ENCODE results near the gene NRXN2. TPM values are rescaled to one million over a fixed set of nuclear protein-coding genes. Genes with fewer than 3 reads are reported as not detected.

Gene NRXN2
- total and polyA plus RNA-seq, 3 experiments from 2014 or later = 0.55 to 0.75 TPM; not detected in 1

GRCh38 chr11:64723907-64724862, 1.2 kb upstream of the NRXN2 start:
- Mint-ChIP-seq H3K36me3 (peaks cover 0 to 26% (median 8%) of the 10 kb centered on the region in 3 donors), H3K27me3 (peaks cover 12 to 29% of the 10 kb centered on the region in 2 donors), H3K27ac (peak overlapping the region in 6 of 8 donors; percentile 42 to 90 (median 65)), H3K4me3 (peak overlapping the region; percentile 58 to 75 (median 74)), H3K9me3 (peaks cover 0 to 2% (median 0%) of the 10 kb centered on the region in 5 donors), H3K4me1 (peaks cover 8 to 20% (median 16%) of the 10 kb centered on the region in 3 donors)
- H3K4me3 ChIP-seq (ENCODE audit: low read length) = no peak overlapping the region
- peaks cover 6% of the 10 kb centered on the region for H3K4me1 ChIP-seq (ENCODE audit: insufficient read depth, low read length)
- no peaks in the 10 kb centered on the region for H3K9me3 ChIP-seq (ENCODE audit: low read length)
- peaks cover 5% of the 10 kb centered on the region for H3K36me3 ChIP-seq (ENCODE audit: insufficient read depth, low read length)
- H3K27me3 ChIP-seq (ENCODE audit: insufficient read depth, low read length, poor library complexity, severe bottlenecking) = peaks cover 6% of the 10 kb centered on the region
- DNase-seq = no peak
- CTCF ChIA-PET = interaction anchor here (1.4 kb wide), 1 partner anchor 20 kb away, joined by 3 read pairs; no protein-coding TSS in a partner anchor
- H3K27ac ChIP-seq (ENCODE audit: low read depth, low read length) = no peak overlapping the region
- POLR2A ChIA-PET = no interaction called here

- no peaks in the 10 kb centered on the region for H3K9me3 ChIP-seq (ENCODE audit: low read length)
- Mint-ChIP-seq H3K9me3 (no peaks in the 10 kb centered on the region), H3K36me3 (peaks cover 0 to 11% (median 0%) of the 10 kb centered on the region in 3 donors), H3K27me3 (peaks cover 20 to 46% of the 10 kb centered on the region in 2 donors), H3K4me3 (peak overlapping the region in 6 of 7 donors; percentile 50 to 70 (median 59)), H3K4me1 (peaks cover 8 to 20% (median 16%) of the 10 kb centered on the region in 3 donors), H3K27ac (peak overlapping the region in 3 of 8 donors; percentile 11 to 63 (median 47))
- H3K4me1 ChIP-seq (ENCODE audit: insufficient read depth, low read length) = peaks cover 6% of the 10 kb centered on the region
- POLR2A ChIA-PET = interaction anchor here (0.6 to 1.4 kb wide), 2 partner anchors 34 to 886 kb away, joined by 5 to 6 read pairs; no protein-coding TSS in a partner anchor
- H3K27ac ChIP-seq (ENCODE audit: low read depth, low read length) = no peak overlapping the region
- no peak overlapping the region for H3K4me3 ChIP-seq (ENCODE audit: low read length)
- H3K36me3 ChIP-seq (ENCODE audit: insufficient read depth, low read length) = no peaks in the 10 kb centered on the region
- DNase-seq = peak in 1 of 5 donors; percentile 45
- CTCF ChIA-PET = interaction anchor here (1.0 to 2.2 kb wide), 4 partner anchors 22 to 34 kb away, joined by 3 to 7 read pairs (median 3); partner anchors contain the start of gene RASGRP2
- H3K27me3 ChIP-seq (ENCODE audit: insufficient read depth, low read length, poor library complexity, severe bottlenecking) = peaks cover 12% of the 10 kb centered on the region
Measured at GRCh38 chr11:64722141-64723065, 594 bp downstream of the NRXN2 start.

GRCh38 chr11:64721359-64721699, 1.7 kb downstream of the NRXN2 start:
- Histone ChIP-seq H3K36me3 (ENCODE audit: insufficient read depth, low read length) (no peaks in the 10 kb centered on the region), H3K27me3 (ENCODE audit: insufficient read depth, low read length, poor library complexity, severe bottlenecking) (peaks cover 19% of the 10 kb centered on the region), H3K27ac (ENCODE audit: low read depth, low read length) (no peak overlapping the region), H3K9me3 (ENCODE audit: low read length) (no peaks in the 10 kb centered on the region), H3K4me3 (ENCODE audit: low read length) (no peak overlapping the region), H3K4me1 (ENCODE audit: insufficient read depth, low read length) (peaks cover 6% of the 10 kb centered on the region)
- peaks cover 25 to 55% of the 10 kb centered on the region in 2 donors for H3K27me3 Mint-ChIP-seq
- H3K9me3 Mint-ChIP-seq = no peaks in the 10 kb centered on the region
- peaks cover 8 to 20% (median 16%) of the 10 kb centered on the region in 3 donors for H3K4me1 Mint-ChIP-seq
- H3K27ac Mint-ChIP-seq = peak overlapping the region in 1 of 8 donors; percentile 60
- POLR2A ChIA-PET = no interaction called here
- DNase-seq = no peak
- H3K36me3 Mint-ChIP-seq = no peaks in the 10 kb centered on the region
- CTCF ChIA-PET = interaction anchor here (1.1 to 2.2 kb wide), 2 partner anchors 23 to 33 kb away, joined by 3 to 7 read pairs; partner anchors contain the start of gene RASGRP2
- peak overlapping the region in 1 of 7 donors; percentile 8 for H3K4me3 Mint-ChIP-seq

- H3K36me3 ChIP-seq (ENCODE audit: insufficient read depth, low read length) = no peaks in the 10 kb centered on the region
- H3K9me3 ChIP-seq (ENCODE audit: low read length) = no peaks in the 10 kb centered on the region
- H3K36me3 Mint-ChIP-seq = no peaks in the 10 kb centered on the region
- H3K27me3 ChIP-seq (ENCODE audit: insufficient read depth, low read length, poor library complexity, severe bottlenecking) = peaks cover 21% of the 10 kb centered on the region
- H3K27ac ChIP-seq (ENCODE audit: low read depth, low read length) = no peak overlapping the region
- peak overlapping the region in 2 of 8 donors; percentile 63 to 77 for H3K27ac Mint-ChIP-seq
- peaks cover 8 to 20% (median 16%) of the 10 kb centered on the region in 3 donors for H3K4me1 Mint-ChIP-seq
- DNase-seq = no peak
- ChIA-PET POLR2A (no interaction called here), CTCF (interaction anchor here (2.2 kb wide), 1 partner anchor 32 kb away, joined by 7 read pairs; no protein-coding TSS in a partner anchor)
- H3K4me1 ChIP-seq (ENCODE audit: insufficient read depth, low read length) = peaks cover 6% of the 10 kb centered on the region
- peaks cover 29 to 61% of the 10 kb centered on the region in 2 donors for H3K27me3 Mint-ChIP-seq
- no peaks in the 10 kb centered on the region for H3K9me3 Mint-ChIP-seq
- H3K4me3 ChIP-seq (ENCODE audit: low read length) = no peak overlapping the region
- H3K4me3 Mint-ChIP-seq = peak overlapping the region in 1 of 7 donors; percentile 55
Measured at GRCh38 chr11:64720640-64721358, 2.2 kb downstream of the NRXN2 start.

- peaks cover 6 to 16% (median 10%) of the 10 kb centered on the region in 3 donors for H3K4me1 Mint-ChIP-seq
- no peaks in the 10 kb centered on the region for H3K36me3 Mint-ChIP-seq
- ChIA-PET POLR2A (no interaction called here), CTCF (interaction anchor here (2.2 kb wide), 1 partner anchor 32 kb away, joined by 7 read pairs; no protein-coding TSS in a partner anchor)
- H3K27me3 Mint-ChIP-seq = peaks cover 34 to 66% of the 10 kb centered on the region in 2 donors
- H3K4me3 ChIP-seq (ENCODE audit: low read length) = no peak overlapping the region
- peaks cover 6% of the 10 kb centered on the region for H3K4me1 ChIP-seq (ENCODE audit: insufficient read depth, low read length)
- no peak overlapping the region for H3K27ac ChIP-seq (ENCODE audit: low read depth, low read length)
- H3K4me3 Mint-ChIP-seq = peak overlapping the region in 1 of 7 donors; percentile 55
- peak overlapping the region in 1 of 8 donors; percentile 27 for H3K27ac Mint-ChIP-seq
- DNase-seq = no peak
- no peaks in the 10 kb centered on the region for H3K9me3 ChIP-seq (ENCODE audit: low read length)
- peaks cover 28% of the 10 kb centered on the region for H3K27me3 ChIP-seq (ENCODE audit: insufficient read depth, low read length, poor library complexity, severe bottlenecking)
- H3K9me3 Mint-ChIP-seq = no peaks in the 10 kb centered on the region
- no peaks in the 10 kb centered on the region for H3K36me3 ChIP-seq (ENCODE audit: insufficient read depth, low read length)
Measured at GRCh38 chr11:64720167-64720566, 2.8 kb downstream of the NRXN2 start.

- Mint-ChIP-seq H3K4me3 (peak overlapping the region in 1 of 7 donors; percentile 54), H3K27ac (no peak overlapping the region), H3K27me3 (peaks cover 42 to 73% of the 10 kb centered on the region in 2 donors), H3K4me1 (peaks cover 6 to 10% (median 6%) of the 10 kb centered on the region in 3 donors), H3K9me3 (no peaks in the 10 kb centered on the region), H3K36me3 (no peaks in the 10 kb centered on the region)
- H3K9me3 ChIP-seq (ENCODE audit: low read length) = no peaks in the 10 kb centered on the region
- peaks cover 34% of the 10 kb centered on the region for H3K27me3 ChIP-seq (ENCODE audit: insufficient read depth, low read length, poor library complexity, severe bottlenecking)
- CTCF ChIA-PET = interaction anchor here (0.8 kb wide), 1 partner anchor 31 kb away, joined by 3 read pairs; no protein-coding TSS in a partner anchor
- no peak overlapping the region for H3K27ac ChIP-seq (ENCODE audit: low read depth, low read length)
- no peak for DNase-seq
- POLR2A ChIA-PET = no interaction called here
- peaks cover 6% of the 10 kb centered on the region for H3K4me1 ChIP-seq (ENCODE audit: insufficient read depth, low read length)
- no peak overlapping the region for H3K4me3 ChIP-seq (ENCODE audit: low read length)
- no peaks in the 10 kb centered on the region for H3K36me3 ChIP-seq (ENCODE audit: insufficient read depth, low read length)
Measured at GRCh38 chr11:64719406-64719805, 3.6 kb downstream of the NRXN2 start.

- CTCF ChIA-PET = no interaction called here
- Histone ChIP-seq H3K36me3 (ENCODE audit: insufficient read depth, low read length) (no peaks in the 10 kb centered on the region), H3K27me3 (ENCODE audit: insufficient read depth, low read length, poor library complexity, severe bottlenecking) (peaks cover 40% of the 10 kb centered on the region), H3K27ac (ENCODE audit: low read depth, low read length) (no peak overlapping the region), H3K9me3 (ENCODE audit: low read length) (no peaks in the 10 kb centered on the region), H3K4me3 (ENCODE audit: low read length) (no peak overlapping the region), H3K4me1 (ENCODE audit: insufficient read depth, low read length) (peaks cover 3% of the 10 kb centered on the region)
- H3K4me1 Mint-ChIP-seq = peaks cover 5 to 9% (median 5%) of the 10 kb centered on the region in 3 donors
- H3K4me3 Mint-ChIP-seq = no peak overlapping the region
- peaks cover 0 to 3% (median 0%) of the 10 kb centered on the region in 5 donors for H3K9me3 Mint-ChIP-seq
- H3K27me3 Mint-ChIP-seq = peaks cover 46 to 80% of the 10 kb centered on the region in 2 donors
- H3K36me3 Mint-ChIP-seq = no peaks in the 10 kb centered on the region
- H3K27ac Mint-ChIP-seq = no peak overlapping the region
- POLR2A ChIA-PET = no interaction called here
- DNase-seq = no peak
Measured at GRCh38 chr11:64718780-64719124, 4.2 kb downstream of the NRXN2 start.
